PC-9 (cell line): ENCODE results near the gene SHOC2.

ENCODE experiments used
- CTCF ChIP-seq: fragments of 200-600 bp; sonication (generic); conservative IDR thresholded peaks from 2 replicates; pipeline ENCODE4 v1.6.1; 2017; ENCODE audit warnings: mixed run types, antibody characterized with exemption, mild to moderate bottlenecking, moderate library complexity
- EZH2 ChIP-seq: fragments of 200-600 bp; sonication (generic); IDR thresholded peaks from 2 replicates; pipeline ENCODE4 v1.8.0; 2017; ENCODE audit warnings: antibody characterized with exemption, low read depth

GRCh38 chr10:110989016-110989415, 69.6 kb downstream of the SHOC2 start:
- TF ChIP-seq EZH2 (no peak), CTCF (no peak)
